Measurements from ENCODE around the gene CAMK2B.

DNA sequence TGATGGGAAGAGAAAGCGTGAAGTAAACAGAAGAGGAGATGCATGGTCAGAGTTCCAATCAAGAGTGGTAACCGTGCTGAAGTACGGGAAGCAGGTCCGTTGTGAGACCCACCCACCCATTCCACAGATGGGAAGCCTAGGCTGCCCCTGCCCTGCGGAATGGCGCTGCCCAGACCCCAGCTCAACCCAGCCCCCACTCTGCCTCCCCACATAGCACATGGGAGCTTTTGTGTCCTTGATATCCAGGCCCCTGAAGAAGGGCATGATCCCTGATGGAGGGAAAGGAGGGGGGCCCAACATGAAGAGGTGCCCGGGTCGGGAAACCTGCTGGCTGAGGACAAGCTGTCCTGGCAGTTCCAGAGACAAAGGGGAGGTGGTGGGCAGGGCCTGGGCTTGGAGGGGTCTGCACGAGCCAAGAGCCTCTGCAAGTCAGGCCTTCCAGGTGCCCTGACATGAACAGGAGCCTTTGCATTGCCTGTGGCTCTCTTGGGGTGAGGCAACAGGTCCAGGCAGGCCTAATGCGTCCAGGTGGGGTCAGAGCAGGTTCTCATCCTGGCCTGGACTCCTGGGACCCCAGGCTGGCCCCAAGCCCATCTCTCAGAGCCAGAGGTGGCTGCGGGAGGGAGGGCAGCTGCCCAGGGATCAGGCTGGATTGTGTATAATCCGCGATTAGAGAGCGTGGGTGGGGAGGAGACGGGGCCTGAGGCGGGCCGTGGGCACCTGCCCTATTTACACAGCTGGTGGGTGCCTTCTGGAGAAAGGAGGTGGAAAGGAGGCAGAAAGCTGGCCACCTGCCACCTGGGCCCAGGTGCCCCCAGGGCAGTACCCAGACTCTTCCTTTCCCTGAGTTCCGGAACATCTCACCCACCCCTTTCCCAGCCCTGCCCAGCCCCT, 101.1 kb downstream of the CAMK2B start:
- TF ChIP-seq, protein P1, sequence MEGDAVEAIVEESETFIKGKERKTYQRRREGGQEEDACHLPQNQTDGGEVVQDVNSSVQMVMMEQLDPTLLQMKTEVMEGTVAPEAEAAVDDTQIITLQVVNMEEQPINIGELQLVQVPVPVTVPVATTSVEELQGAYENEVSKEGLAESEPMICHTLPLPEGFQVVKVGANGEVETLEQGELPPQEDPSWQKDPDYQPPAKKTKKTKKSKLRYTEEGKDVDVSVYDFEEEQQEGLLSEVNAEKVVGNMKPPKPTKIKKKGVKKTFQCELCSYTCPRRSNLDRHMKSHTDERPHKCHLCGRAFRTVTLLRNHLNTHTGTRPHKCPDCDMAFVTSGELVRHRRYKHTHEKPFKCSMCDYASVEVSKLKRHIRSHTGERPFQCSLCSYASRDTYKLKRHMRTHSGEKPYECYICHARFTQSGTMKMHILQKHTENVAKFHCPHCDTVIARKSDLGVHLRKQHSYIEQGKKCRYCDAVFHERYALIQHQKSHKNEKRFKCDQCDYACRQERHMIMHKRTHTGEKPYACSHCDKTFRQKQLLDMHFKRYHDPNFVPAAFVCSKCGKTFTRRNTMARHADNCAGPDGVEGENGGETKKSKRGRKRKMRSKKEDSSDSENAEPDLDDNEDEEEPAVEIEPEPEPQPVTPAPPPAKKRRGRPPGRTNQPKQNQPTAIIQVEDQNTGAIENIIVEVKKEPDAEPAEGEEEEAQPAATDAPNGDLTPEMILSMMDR (IDR thresholded peaks at IDR 0.05; ENCODE audit: low read length), result no peak
- TF ChIP-seq EZH2 (IDR thresholded peaks at IDR 0.05; ENCODE audit: borderline replicate concordance, low read length), result no peak
